ENCODE measurements around the gene POLR3G. TPM values are rescaled to one million over a fixed set of nuclear protein-coding genes. Genes with fewer than 3 reads are reported as not detected.

Gene POLR3G
- total and polyA plus RNA-seq, 2 of the 13 experiments (the other 11 are each of a cell fraction or from before 2014, with no cell fraction given): 1.2 to 7.3 TPM

GRCh38 chr5:90547072-90547536, 72.4 kb downstream of the POLR3G start (continued):
- TF ChIP-seq ZNF646 (CRISPR knock-in tag; IDR thresholded peaks at IDR 0.05) (no peak), HMG20B (CRISPR knock-in tag; conservative IDR thresholded peaks at IDR 0.05) (no peak), FOSL2 (CRISPR knock-in tag; IDR thresholded peaks at IDR 0.05) (peak; percentile 53), ETV5 (CRISPR knock-in tag; IDR thresholded peaks at IDR 0.05; ENCODE audit: borderline replicate concordance) (no peak), ZNF143 (CRISPR knock-in tag; IDR thresholded peaks at IDR 0.05) (no peak), HCFC1 (IDR thresholded peaks at IDR 0.05; ENCODE audit: low read depth, low read length) (no peak), CENPT (CRISPR knock-in tag; IDR thresholded peaks at IDR 0.05; ENCODE audit: low read depth) (no peak), CENPBD1 (CRISPR knock-in tag; IDR thresholded peaks at IDR 0.05; ENCODE audit: borderline replicate concordance, low read depth) (no peak), ZNF225 (CRISPR knock-in tag; IDR thresholded peaks at IDR 0.05) (no peak), ZBTB2 (CRISPR knock-in tag; IDR thresholded peaks at IDR 0.05; ENCODE audit: low read depth) (no peak), KLF12 (CRISPR knock-in tag; IDR thresholded peaks at IDR 0.05; ENCODE audit: borderline replicate concordance) (no peak), AKAP8 (CRISPR knock-in tag; IDR thresholded peaks at IDR 0.05) (no peak), PAX8 (CRISPR knock-in tag; IDR thresholded peaks at IDR 0.05; ENCODE audit: borderline replicate concordance) (no peak), ZNF788 (CRISPR knock-in tag; IDR thresholded peaks at IDR 0.05; ENCODE audit: borderline replicate concordance) (no peak), SNAPC2 (CRISPR knock-in tag; IDR thresholded peaks at IDR 0.05) (no peak), MYPOP (CRISPR knock-in tag; IDR thresholded peaks at IDR 0.05) (no peak), ZNF674 (CRISPR knock-in tag; IDR thresholded peaks at IDR 0.05; ENCODE audit: low read depth) (no peak), ZNF367 (CRISPR knock-in tag; IDR thresholded peaks at IDR 0.05; ENCODE audit: borderline replicate concordance) (no peak), ZNF644 (CRISPR knock-in tag; IDR thresholded peaks at IDR 0.05; ENCODE audit: low read depth) (peak; percentile 30; the same call in 1 of the 2 replicates)

All from HepG2 (cell line).